ENCODE data around the gene NCOR1. TPM values are rescaled to one million over a fixed set of nuclear protein-coding genes. Genes with fewer than 3 reads are reported as not detected.
"Not testable (repeated sequence)": the region's sequence is repeated elsewhere in the genome, so short reads cannot be mapped to it uniquely, and the experiment has no call there.

NCOR1 gene
- 60.7 TPM for total RNA-seq
- long read RNA-seq, partial matches to known transcripts = 11 of 20 reads
- long read RNA-seq, other reads (novel, unspliced or antisense) = 9 of 20 reads

- intact Hi-C loops (cut with DNase I) = no loop called here
- DNase-seq (ENCODE audit: missing footprints) = peak; percentile 97
- peak; percentile 98 for ATAC-seq
These were observed at the start of gene NCOR1 for GRCh38 chr17:16215273-16215964. Gene NCOR1 (minus strand): TSS chr17:16215534. CDS start chr17:16194569, 20,965 bp downstream.

GRCh38 chr17:16262201-16262600, 46.9 kb upstream of the NCOR1 start:
- DNase-seq (ENCODE audit: missing footprints) (no peak), ATAC-seq (no peak)
- intact Hi-C loops (cut with DNase I) = no loop called here

GRCh38 chr17:16261049-16261448, 45.7 kb upstream of the NCOR1 start:
- ATAC-seq (no peak), DNase-seq (ENCODE audit: missing footprints) (no peak)
- intact Hi-C loops (cut with DNase I) = no loop called here

GRCh38 chr17:16259926-16260325, 44.6 kb upstream of the NCOR1 start:
- DNase-seq (ENCODE audit: missing footprints) (no peak), ATAC-seq (no peak)
- intact Hi-C loops (cut with DNase I) = no loop called here

GRCh38 chr17:16258901-16259300, 43.6 kb upstream of the NCOR1 start:
- intact Hi-C loops (cut with DNase I) = no loop called here
- no peak for ATAC-seq
- no peak for DNase-seq (ENCODE audit: missing footprints)

GRCh38 chr17:16255481-16255921, 40.2 kb upstream of the NCOR1 start:
- DNase-seq (ENCODE audit: missing footprints) (no peak), ATAC-seq (peak; percentile 86)
- intact Hi-C loops (cut with DNase I) = loop anchor here (1.0 kb wide), 1 partner anchor 39 kb away; no protein-coding TSS in a partner anchor

GRCh38 chr17:16254773-16255400, 39.6 kb upstream of the NCOR1 start:
- no peak for DNase-seq (ENCODE audit: missing footprints)
- no peak for ATAC-seq
- intact Hi-C loops (cut with DNase I) = loop anchor here (1.0 kb wide), 1 partner anchor 39 kb away; no protein-coding TSS in a partner anchor

GRCh38 chr17:16251556-16251955, 36.2 kb upstream of the NCOR1 start:
- DNase-seq (ENCODE audit: missing footprints) = no peak
- intact Hi-C loops (cut with DNase I) = no loop called here
- no peak for ATAC-seq

- DNase-seq (ENCODE audit: missing footprints) = no peak
- intact Hi-C loops (cut with DNase I) = no loop called here
- ATAC-seq = no peak
These were observed 35.7 kb upstream of the NCOR1 start for GRCh38 chr17:16251043-16251442.

- DNase-seq (ENCODE audit: missing footprints) = no peak
- no peak for ATAC-seq
- intact Hi-C loops (cut with DNase I) = no loop called here
These were observed 35.3 kb upstream of the NCOR1 start for GRCh38 chr17:16250635-16251034.

GRCh38 chr17:16247586-16247984, 32.3 kb upstream of the NCOR1 start:
- intact Hi-C loops (cut with DNase I) = no loop called here
- ATAC-seq (no peak), DNase-seq (ENCODE audit: missing footprints) (no peak)

- ATAC-seq (no peak), DNase-seq (ENCODE audit: missing footprints) (no peak)
- intact Hi-C loops (cut with DNase I) = no loop called here
These were observed 28.6 kb upstream of the NCOR1 start for GRCh38 chr17:16243801-16244567.

- ATAC-seq = no peak
- intact Hi-C loops (cut with DNase I) = no loop called here
- no peak for DNase-seq (ENCODE audit: missing footprints)
These were observed 28.1 kb upstream of the NCOR1 start for GRCh38 chr17:16243385-16243784.

- intact Hi-C loops (cut with DNase I) = no loop called here
- DNase-seq (ENCODE audit: missing footprints) (no peak), ATAC-seq (no peak)
These were observed 26.6 kb upstream of the NCOR1 start for GRCh38 chr17:16241906-16242399.

- intact Hi-C loops (cut with DNase I) = no loop called here
- DNase-seq (ENCODE audit: missing footprints) (no peak), ATAC-seq (no peak)
These were observed 24.6 kb upstream of the NCOR1 start for GRCh38 chr17:16239931-16240330.

- no peak for ATAC-seq
- intact Hi-C loops (cut with DNase I) = no loop called here
- no peak for DNase-seq (ENCODE audit: missing footprints)
These were observed 17.1 kb upstream of the NCOR1 start for GRCh38 chr17:16232391-16232790.

- intact Hi-C loops (cut with DNase I); DNase-seq (ENCODE audit: missing footprints); ATAC-seq: not testable (repeated sequence)
These were observed 14.7 kb upstream of the NCOR1 start for GRCh38 chr17:16229912-16230561.

- intact Hi-C loops (cut with DNase I) = no loop called here
- no peak for ATAC-seq
- DNase-seq (ENCODE audit: missing footprints) = no peak
These were observed 7.1 kb upstream of the NCOR1 start for GRCh38 chr17:16222406-16222805.

Data from Right ventricle myocardium inferior (tissue), 1 donor.